Left lung (tissue), 10 donors: ENCODE data around the gene VSIR. TPM values are rescaled to one million over a fixed set of nuclear protein-coding genes. Genes with fewer than 3 reads are reported as not detected.

Experiments used
- ATAC-seq: fragments of 200-7000 bp; cut with Tn5 transposase; one replicate; pipeline ENCODE4 v1.9.1; 2020; ENCODE audit warnings: moderate library complexity
- DNase-seq, 4 donors: peaks; one replicate each; pipeline ENCODE4 v3.0.0-alpha.2; 2013 to 2020
- H3K27ac ChIP-seq, 2 donors: fragments of 200-600 bp; sonication (generic) in 1 of 2; one replicate each; pipeline versions ENCODE4 v1.5.0 to v1.8.0; 2020 to 2021
- H3K27me3 ChIP-seq, 2 donors: fragments of 200-600 bp; sonication (generic) in 1 of 2; one replicate each; pipeline versions ENCODE4 v1.5.0 to v1.8.0; 2020 to 2021
- H3K36me3 ChIP-seq, 2 donors: fragments of 200-600 bp; sonication (generic) in 1 of 2; one replicate each; pipeline versions ENCODE4 v1.5.0 to v1.8.0; 2020 to 2021
- H3K4me1 ChIP-seq, 2 donors: fragments of 200-600 bp; one replicate each; pipeline ENCODE4 v1.8.0; 2021
- H3K4me3 ChIP-seq, 2 donors: fragments of 200-600 bp; sonication (generic) in 1 of 2; one replicate each; pipeline versions ENCODE4 v1.5.0 to v1.8.0; 2020 to 2021; ENCODE audit warnings: mild to moderate bottlenecking in 1 of 2
- H3K9me3 ChIP-seq, 2 donors: fragments of 200-600 bp; sonication (generic) in 1 of 2; one replicate each; pipeline versions ENCODE4 v1.5.0 to v1.8.0; 2020 to 2021
- intact Hi-C, 2 donors: fragments of 100-400 bp; cut with DNase I; formaldehyde crosslinking; loops; one replicate each; pipeline versions ENCODE4 v1.11.2 to v1.14.2; 2022
- polyA plus RNA-seq, 6 donors: library from polyadenylated mRNA; unstranded; fragments of 120-200 nt; gene quantifications; one replicate each; pipeline ENCODE4 v1.2.1, GENCODE V29; 2013; ENCODE audit not compliant: insufficient read length in 6 of 6
- total RNA-seq, 2 donors: library from RNA; stranded (reverse); fragmentation: NEBNext Ultra II Directional; extraction: Animal tissue kit (Norgen Biotek cat#: 25700); gene quantifications; one replicate each; pipeline ENCODE4 v1.2.1, GENCODE V29; 2021
- TF ChIP-seq, protein P1 (sequence below), 2 donors: fragments of 200-600 bp; sonication (generic) in 1 of 2; IDR thresholded peaks; one replicate each; pipeline versions ENCODE4 v1.5.0 to v1.8.0; 2021; ENCODE audit warnings: antibody characterized with exemption in 2 of 2
- donor health status: DM: no; HTN: yes; CAD: no.
- donor health status: DM: no; HTN: no; CAD: no.

Gene VSIR
- total and polyA plus RNA-seq, 8 donors, result 29.9 to 133 (median 37.2) TPM

DNA sequence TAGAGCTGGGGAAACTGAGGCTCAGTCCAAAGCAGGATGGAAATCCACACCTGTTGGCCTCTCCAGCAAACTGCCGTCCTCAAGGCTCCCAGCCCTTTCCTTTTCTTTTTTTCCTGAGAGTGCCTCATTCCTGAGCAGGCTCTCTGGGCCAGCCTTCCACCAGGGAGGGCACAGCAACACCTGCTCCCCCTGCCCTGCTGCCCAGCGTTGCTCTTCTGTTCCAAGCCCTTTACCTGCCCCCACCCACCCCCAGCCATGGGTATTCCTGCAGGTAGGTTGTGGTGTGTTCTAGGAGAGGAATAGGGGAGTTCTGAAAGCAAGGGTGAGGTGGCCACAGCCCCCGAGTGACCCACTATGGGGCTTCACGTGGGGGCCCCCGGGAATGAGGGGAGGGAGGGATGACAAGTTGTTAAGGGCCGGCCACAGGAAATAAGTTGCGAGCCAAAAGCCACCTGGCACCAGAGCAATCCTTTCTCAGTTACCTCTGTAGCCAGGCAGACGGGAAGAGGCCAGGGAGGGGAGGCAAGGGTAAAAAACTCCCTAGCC is 19.3 kb downstream of the VSIR start:
- peaks cover 18 to 99% of the 10 kb centered on the region in 2 donors for H3K4me1 ChIP-seq
- peak overlapping the region; percentile 13 to 94 for H3K27ac ChIP-seq
- H3K4me3 ChIP-seq, result no peak overlapping the region
- H3K27me3 ChIP-seq, result no peaks in the 10 kb centered on the region
- DNase-seq, result no peak
- H3K9me3 ChIP-seq, result no peaks in the 10 kb centered on the region
- TF ChIP-seq, protein P1, sequence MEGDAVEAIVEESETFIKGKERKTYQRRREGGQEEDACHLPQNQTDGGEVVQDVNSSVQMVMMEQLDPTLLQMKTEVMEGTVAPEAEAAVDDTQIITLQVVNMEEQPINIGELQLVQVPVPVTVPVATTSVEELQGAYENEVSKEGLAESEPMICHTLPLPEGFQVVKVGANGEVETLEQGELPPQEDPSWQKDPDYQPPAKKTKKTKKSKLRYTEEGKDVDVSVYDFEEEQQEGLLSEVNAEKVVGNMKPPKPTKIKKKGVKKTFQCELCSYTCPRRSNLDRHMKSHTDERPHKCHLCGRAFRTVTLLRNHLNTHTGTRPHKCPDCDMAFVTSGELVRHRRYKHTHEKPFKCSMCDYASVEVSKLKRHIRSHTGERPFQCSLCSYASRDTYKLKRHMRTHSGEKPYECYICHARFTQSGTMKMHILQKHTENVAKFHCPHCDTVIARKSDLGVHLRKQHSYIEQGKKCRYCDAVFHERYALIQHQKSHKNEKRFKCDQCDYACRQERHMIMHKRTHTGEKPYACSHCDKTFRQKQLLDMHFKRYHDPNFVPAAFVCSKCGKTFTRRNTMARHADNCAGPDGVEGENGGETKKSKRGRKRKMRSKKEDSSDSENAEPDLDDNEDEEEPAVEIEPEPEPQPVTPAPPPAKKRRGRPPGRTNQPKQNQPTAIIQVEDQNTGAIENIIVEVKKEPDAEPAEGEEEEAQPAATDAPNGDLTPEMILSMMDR (IDR thresholded peaks at IDR 0.05), result no peak
- peaks cover 0 to 74% of the 10 kb centered on the region in 2 donors for H3K36me3 ChIP-seq
- no peak for ATAC-seq
- intact Hi-C loops, result no loop called here

DNA sequence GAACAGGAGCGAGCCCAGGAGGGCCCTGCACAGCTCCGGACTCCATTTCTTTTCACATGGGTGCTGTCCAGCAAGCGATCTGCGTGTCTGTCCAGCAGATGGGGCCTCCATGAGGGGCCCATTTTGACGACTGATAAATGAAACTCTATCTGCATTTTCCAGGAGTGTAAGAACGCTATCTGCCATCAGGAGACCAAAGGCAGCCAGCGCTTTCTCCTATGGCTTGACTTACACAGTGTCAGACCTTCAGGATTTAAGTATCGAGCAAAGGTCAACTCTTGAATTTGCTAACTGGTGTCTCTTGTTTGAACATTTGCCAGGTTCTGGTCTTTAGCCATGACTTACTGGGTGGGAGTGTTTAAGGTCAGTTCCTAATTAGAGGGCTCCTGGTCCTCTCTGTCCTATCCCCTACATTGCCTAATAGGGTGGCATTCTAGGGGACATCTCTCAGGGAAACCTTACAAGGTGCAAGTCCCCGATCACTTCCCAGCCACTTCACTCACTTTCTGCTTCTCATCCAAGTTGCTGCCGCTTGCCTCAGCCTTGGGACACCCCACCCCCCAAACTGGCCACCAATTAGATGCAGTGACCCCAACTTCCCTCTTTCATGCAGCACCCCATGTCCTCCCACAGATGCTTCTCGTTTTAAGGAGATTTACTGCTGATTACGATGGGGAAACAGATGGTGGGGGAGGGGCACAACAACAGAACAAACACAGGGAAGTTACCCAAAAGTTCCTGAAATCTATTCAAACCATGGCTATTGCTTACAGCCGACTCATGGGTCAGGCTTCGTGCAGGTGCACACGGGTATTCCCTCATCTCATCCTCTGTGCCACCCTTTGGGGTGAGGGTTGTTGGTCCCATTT is 20.0 kb downstream of the VSIR start:
- H3K36me3 ChIP-seq, result peaks cover 0 to 67% of the 10 kb centered on the region in 2 donors
- TF ChIP-seq, protein P1 (IDR thresholded peaks at IDR 0.05), result no peak
- ATAC-seq (peak; percentile 34), DNase-seq (peak in 1 of 4 donors; percentile 82)
- H3K27ac ChIP-seq, result peak overlapping the region; percentile 13 to 94
- no peaks in the 10 kb centered on the region for H3K27me3 ChIP-seq
- no peak overlapping the region for H3K4me3 ChIP-seq
- intact Hi-C loops, result no loop called here
- no peaks in the 10 kb centered on the region for H3K9me3 ChIP-seq
- peaks cover 25 to 99% of the 10 kb centered on the region in 2 donors for H3K4me1 ChIP-seq

- intact Hi-C loops, result no loop called here
- peaks cover 32 to 99% of the 10 kb centered on the region in 2 donors for H3K4me1 ChIP-seq
Measured at GRCh38 chr10:71752391-71753090, 20.8 kb downstream of the VSIR start.

GRCh38 chr10:71751515-71752224 is 21.6 kb downstream of the VSIR start:
- Histone ChIP-seq H3K4me1 (peaks cover 33 to 99% of the 10 kb centered on the region in 2 donors), H3K27me3 (no peaks in the 10 kb centered on the region), H3K36me3 (peaks cover 0 to 54% of the 10 kb centered on the region in 2 donors), H3K4me3 (no peak overlapping the region), H3K27ac (peak overlapping the region in 1 of 2 donors; percentile 94), H3K9me3 (no peaks in the 10 kb centered on the region)
- TF ChIP-seq, protein P1 (IDR thresholded peaks at IDR 0.05), result no peak
- DNase-seq, result no peak
- intact Hi-C loops, result no loop called here
- ATAC-seq, result no peak

More at GRCh38 chr10:71752391-71753090, 20.8 kb downstream of the VSIR start:
- ATAC-seq (no peak), DNase-seq (no peak)
- H3K9me3 ChIP-seq, result no peaks in the 10 kb centered on the region
- no peak overlapping the region for H3K4me3 ChIP-seq
- H3K27ac ChIP-seq, result peak overlapping the region in 1 of 2 donors; percentile 94
- TF ChIP-seq, protein P1 (IDR thresholded peaks at IDR 0.05), result no peak
- no peaks in the 10 kb centered on the region for H3K27me3 ChIP-seq
- H3K36me3 ChIP-seq, result peaks cover 0 to 59% of the 10 kb centered on the region in 2 donors
